Activated naive CD4-positive, alpha-beta T cell (primary cell): ENCODE results near the gene GRK6.

Experiments used
- DNase-seq, 4 experiments: peaks; one replicate each; lab custom pipeline; 2025; lab: John Stamatoyannopoulos, UW

GRK6 gene

GRCh38 chr5:177427211-177427822 lies 841 bp downstream of the GRK6 start:
- DNase-seq, result no peak

DNA sequence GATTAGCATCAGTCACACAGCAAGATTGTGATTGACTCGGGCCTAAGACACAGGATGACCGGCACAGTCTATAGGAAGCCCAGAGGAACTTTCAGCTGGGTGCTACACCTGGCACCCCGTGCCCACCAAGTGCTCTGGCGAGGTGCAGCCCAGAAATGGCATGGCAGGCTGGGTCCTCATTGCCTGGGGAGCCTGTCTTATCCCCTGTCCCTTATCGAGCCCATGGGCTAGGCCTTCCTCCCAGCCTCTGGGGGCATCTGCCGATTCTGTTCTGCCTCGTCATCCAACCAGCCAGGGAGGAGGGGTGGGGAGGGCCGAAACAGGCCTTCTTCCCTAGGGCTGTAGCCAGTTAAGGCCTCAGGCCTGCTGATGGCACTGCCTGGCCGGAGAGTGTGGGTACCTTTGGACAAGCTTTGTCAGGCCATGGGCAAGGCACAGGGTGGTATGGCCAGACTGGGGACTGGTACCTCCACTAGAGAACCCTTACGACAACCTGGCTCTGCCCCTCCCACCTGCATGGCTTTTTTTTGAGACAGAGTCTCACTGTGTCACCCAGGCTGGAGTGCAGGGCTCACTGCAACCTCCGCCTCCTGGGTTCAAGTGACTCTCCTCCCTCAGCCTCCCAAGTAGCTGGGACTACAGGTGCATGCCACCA lies 1.6 kb downstream of the GRK6 start:
- no peak for DNase-seq

DNA sequence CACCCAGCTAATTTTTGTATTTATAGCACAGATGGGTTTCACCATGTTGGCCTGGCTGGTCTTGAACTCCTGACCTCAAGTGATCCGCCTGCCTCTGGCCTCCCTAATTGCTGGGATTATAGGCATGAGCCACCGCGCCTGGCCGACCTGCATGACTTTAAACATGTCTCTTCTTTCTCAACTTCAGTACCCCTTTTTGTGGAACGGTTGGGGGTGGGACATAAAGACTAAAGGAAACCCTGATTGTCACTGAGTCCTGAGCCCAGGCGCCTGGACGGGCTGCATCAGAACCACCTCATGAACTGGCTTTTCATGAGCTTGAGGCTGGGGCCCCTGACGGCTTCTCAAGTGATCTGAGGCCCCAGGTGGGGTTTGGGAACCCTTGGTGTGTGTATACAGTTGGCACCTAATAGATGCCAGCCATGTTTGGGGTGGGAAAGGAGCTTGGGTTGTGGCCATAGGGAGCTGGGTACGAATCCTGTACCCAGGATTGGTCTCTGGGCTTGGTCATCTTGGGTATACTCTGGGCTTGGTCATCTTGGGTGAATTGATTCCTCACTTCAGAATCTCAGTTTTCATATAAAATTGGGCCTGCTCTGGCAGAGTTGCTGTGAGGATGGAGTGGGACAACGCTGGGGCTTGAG lies 2.2 kb downstream of the GRK6 start:
- no peak for DNase-seq

- peak in 3 of 4 experiments; percentile 27 to 76 (median 70) for DNase-seq
Measured at GRCh38 chr5:177429248-177430040, 3.0 kb downstream of the GRK6 start.

GRCh38 chr5:177430140-177430951 lies 3.9 kb downstream of the GRK6 start:
- DNase-seq, result no peak

- no peak for DNase-seq
Measured at GRCh38 chr5:177430972-177431316, 4.5 kb downstream of the GRK6 start.

DNA sequence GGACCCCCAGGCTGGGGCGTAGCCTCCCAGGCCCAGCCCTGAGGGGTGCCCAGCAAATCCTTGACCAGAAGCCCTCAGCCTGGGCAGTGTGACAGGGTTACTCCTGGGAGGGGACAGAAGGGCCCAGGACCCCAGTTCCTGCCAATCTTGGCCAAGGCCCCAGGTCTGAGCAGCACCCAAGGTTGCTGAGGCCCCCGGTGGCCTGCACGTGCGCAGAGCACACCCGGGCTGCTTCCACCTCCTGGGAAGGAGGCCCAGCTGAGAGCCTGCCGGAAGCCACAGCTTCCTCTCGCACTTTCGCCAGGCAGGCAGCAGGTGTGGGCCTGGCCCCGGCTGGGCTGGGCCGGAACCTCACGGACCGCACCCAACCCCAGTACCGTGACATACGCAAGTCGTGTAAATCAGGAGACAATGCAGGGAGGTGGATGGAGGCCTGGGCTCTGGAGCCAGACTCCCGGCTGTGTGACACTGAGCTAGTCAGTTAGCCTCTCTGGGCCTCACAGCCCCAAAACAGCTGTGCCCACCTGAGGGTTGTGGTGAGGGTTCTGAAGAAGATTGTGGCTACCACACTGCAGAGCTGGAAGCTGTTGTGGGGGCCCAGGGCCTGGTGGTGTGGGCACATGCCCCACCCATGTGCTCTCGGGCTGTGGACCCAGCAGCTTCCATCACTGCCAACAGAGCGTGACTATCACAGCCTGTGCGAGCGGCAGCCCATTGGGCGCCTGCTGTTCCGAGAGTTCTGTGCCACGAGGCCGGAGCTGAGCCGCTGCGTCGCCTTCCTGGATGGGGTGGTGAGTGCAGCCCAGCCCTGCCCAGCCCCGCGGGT lies 5.1 kb downstream of the GRK6 start:
- peak in 2 of 4 experiments; percentile 51 to 53 for DNase-seq

GRCh38 chr5:177432143-177432838 lies 5.8 kb downstream of the GRK6 start:
- no peak for DNase-seq

GRCh38 chr5:177432839-177433657 lies 6.6 kb downstream of the GRK6 start:
- DNase-seq, result no peak

DNA sequence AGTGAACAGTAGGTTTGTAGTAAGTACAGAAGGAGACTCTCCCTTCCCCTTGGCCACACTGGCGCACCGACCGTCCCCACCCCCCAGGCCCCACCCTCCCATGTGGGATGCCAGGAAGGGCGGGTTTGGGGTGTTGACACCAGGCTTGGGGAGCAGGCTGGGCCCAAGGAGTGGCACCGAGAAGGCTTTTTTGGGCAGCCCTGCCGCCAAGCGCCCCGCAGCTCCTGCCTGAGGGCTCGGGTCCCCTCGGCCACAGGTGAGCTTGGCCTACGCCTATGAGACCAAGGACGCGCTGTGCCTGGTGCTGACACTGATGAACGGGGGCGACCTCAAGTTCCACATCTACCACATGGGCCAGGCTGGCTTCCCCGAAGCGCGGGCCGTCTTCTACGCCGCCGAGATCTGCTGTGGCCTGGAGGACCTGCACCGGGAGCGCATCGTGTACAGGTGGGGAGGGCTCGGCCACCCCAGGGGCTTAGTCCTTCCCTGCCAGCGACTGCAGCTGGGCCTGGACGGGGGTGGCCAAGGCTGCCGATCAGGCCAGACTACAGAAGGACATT lies 7.3 kb downstream of the GRK6 start:
- DNase-seq, result no peak

DNA sequence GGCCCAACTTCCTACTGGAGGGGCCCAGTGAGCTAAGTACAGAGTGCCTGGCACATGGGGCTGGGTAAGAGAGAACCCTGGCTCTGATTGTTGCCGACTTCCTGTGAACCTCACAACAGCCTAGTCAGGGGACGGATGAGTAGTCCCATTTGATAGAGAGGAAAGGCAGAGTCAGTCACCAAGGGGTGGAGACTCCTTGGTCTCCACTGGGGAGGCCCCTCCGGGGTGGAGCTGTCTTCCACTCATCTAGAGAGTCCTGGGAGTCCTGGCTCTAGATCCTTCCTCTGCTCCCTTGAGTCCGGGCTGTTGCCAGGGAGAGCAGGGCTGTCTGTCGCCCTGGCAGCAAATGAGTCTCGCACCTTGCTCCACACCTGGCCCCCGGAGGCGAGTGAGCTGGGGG lies 8.0 kb downstream of the GRK6 start:
- DNase-seq, result peak in 2 of 4 experiments; percentile 13 to 25

- no peak for DNase-seq
Measured at GRCh38 chr5:177434942-177435738, 8.7 kb downstream of the GRK6 start.

DNA sequence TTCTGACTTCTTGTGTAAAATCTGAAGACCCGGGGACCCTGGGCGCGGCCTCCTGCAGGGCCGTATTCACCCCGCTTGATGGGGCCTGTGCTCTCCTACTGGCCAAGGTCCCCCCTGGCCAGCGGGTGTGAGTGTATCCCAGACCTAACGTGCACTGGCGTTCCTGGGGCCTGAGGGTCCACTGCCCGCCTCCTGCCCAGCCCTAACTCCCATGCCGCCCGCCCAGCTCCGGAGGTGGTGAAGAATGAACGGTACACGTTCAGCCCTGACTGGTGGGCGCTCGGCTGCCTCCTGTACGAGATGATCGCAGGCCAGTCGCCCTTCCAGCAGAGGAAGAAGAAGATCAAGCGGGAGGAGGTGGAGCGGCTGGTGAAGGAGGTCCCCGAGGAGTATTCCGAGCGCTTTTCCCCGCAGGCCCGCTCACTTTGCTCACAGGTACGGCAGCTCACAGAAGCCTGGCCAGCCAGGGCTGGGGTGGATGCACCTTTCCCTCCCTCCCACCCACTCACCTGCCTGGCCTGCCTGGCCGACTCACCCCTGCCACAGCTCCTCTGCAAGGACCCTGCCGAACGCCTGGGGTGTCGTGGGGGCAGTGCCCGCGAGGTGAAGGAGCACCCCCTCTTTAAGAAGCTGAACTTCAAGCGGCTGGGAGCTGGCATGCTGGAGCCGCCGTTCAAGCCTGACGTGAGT lies 9.5 kb downstream of the GRK6 start:
- no peak for DNase-seq

- DNase-seq, result no peak
Measured at GRCh38 chr5:177437623-177438022, 11.1 kb downstream of the GRK6 start.

DNA sequence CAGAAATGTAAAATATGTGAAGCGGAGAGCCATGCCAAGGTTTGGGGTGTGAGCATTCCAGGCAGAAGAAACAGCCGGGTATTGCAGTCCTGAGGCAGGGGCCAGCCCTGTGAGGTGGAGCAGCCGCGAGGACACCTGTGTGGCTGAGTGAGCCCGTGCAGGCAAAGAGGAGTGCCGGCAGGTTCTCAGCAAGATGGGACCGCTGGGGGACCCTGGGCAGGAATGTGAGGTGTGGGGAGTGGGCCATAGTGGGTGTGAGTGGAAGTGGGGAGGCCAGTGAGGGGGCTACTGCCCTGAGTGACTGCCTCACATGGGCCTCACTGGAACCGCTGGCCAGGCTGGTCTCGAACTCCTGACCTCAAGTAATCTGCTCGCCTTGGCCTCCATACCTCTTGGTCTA lies 12.0 kb downstream of the GRK6 start:
- DNase-seq, result no peak

GRCh38 chr5:177439518-177440053 lies 13.1 kb downstream of the GRK6 start:
- no peak for DNase-seq

DNA sequence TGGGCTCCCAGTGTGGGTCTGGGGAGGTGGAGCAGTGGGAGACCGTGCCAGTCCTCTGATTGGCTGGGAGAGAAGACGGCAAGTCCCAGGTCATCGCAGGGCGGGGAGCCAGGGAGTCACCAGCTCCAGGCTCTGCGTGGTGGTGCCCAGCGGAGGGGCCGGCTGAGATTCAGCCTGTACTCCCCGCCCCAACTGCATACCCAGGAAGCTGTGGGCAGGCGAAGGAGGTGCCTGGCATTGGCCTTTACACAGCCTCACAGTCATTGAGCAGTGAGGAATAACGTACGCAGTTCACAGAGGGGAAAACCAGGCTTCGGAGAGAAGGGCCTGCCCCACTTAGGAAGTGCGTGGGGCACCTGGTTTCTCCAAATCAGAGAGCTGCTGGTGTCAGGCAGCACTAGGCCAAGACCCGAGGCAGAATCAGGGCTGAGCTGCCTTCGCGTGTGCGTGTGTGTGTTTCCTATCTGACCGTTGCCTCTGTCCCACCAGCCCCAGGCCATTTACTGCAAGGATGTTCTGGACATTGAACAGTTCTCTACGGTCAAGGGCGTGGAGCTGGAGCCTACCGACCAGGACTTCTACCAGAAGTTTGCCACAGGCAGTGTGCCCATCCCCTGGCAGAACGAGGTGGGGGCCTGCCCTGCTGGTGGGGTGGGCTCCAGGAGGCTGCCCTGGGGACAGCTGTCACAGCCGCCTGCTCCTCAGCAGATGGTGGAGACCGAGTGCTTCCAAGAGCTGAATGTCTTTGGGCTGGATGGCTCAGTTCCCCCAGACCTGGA lies 13.9 kb downstream of the GRK6 start:
- DNase-seq, result no peak
